GM23248 (cell line): ENCODE data around the gene TDRD7.

ENCODE experiments used
- EZH2 ChIP-seq: fragments of 200-600 bp; sonication (generic); IDR thresholded peaks from 2 replicates; pipeline ENCODE4 v1.6.1; 2018; ENCODE audit warnings: antibody characterized with exemption, mild to moderate bottlenecking; ENCODE audit not compliant: insufficient read depth, poor library complexity, severe bottlenecking
- EZH2phosphoT487 ChIP-seq: fragments of 200-600 bp; sonication (generic); IDR thresholded peaks from 2 replicates; pipeline ENCODE4 v1.6.1; 2018; ENCODE audit warnings: antibody characterized with exemption, moderate library complexity, mild to moderate bottlenecking, low read depth; ENCODE audit not compliant: insufficient read depth

GRCh38 chr9:97474372-97474925, 62.6 kb downstream of the TDRD7 start:
- TF ChIP-seq EZH2 (no peak), EZH2phosphoT487 (no peak)
